Thyroid gland (tissue), 4 donors: ENCODE data around the gene ATG3. TPM values are rescaled to one million over a fixed set of nuclear protein-coding genes. Genes with fewer than 3 reads are reported as not detected.
"Not testable (repeated sequence)": the region's sequence is repeated elsewhere in the genome, so short reads cannot be mapped to it uniquely, and the experiment has no call there.

ENCODE experiments used
- DNase-seq, 2 donors: peaks; one replicate each; pipeline ENCODE4 v3.0.0-alpha.2; 2019
- H3K27ac ChIP-seq, 3 donors: fragments of 200-600 bp; sonication (generic); 1 replicate in 2 of 3; 2 replicates in 1 of 3; pipeline ENCODE4 v1.5.1; 2016 to 2019; ENCODE audit warnings: mild to moderate bottlenecking in 1 of 3, moderate library complexity in 1 of 3
- H3K27me3 ChIP-seq: fragments of 200-600 bp; sonication (generic); one replicate; pipeline ENCODE4 v1.5.1; 2019
- H3K36me3 ChIP-seq, 2 donors: fragments of 200-600 bp; sonication (generic); one replicate each; pipeline ENCODE4 v1.5.1; 2016 to 2019
- H3K4me1 ChIP-seq, 2 donors: fragments of 200-600 bp; sonication (generic); one replicate each; pipeline ENCODE4 v1.5.1; 2017 to 2019
- H3K4me3 ChIP-seq, 3 donors: fragments of 200-600 bp; sonication (generic); replicated peaks in 1 of 3; 1 replicate in 2 of 3; 2 replicates in 1 of 3; pipeline ENCODE4 v1.5.1; 2016; ENCODE audit warnings: mild to moderate bottlenecking in 1 of 3
- H3K9me3 ChIP-seq: fragments of 200-600 bp; sonication (generic); one replicate; pipeline ENCODE4 v1.5.1; 2017
- CTCF ChIP-seq, 6 experiments: fragments of 200-600 bp in 3 of 6; fragments of 450-650 bp in 3 of 6; sonication (generic) in 3 of 6; IDR thresholded peaks; one replicate each; pipeline ENCODE4 v1.5.1; 2016 to 2019; ENCODE audit warnings: antibody characterized with exemption in 6 of 6, mild to moderate bottlenecking in 2 of 6, inconsistent platforms in 1 of 6, moderate library complexity in 1 of 6
- POLR2A ChIP-seq, 2 donors: fragments of 450-650 bp; IDR thresholded peaks; one replicate each; pipeline ENCODE4 v1.6.1; 2017; ENCODE audit warnings: antibody characterized with exemption in 2 of 2, mild to moderate bottlenecking in 2 of 2, moderate library complexity in 1 of 2
- WGBS, 2 donors: methylation state at CpG; one replicate each; pipeline ENCODE4 v1.1.5; 2017; 5-methylcytosine and 5-hydroxymethylcytosine counted together
- intact Hi-C: fragments of 100-400 bp; cut with DNase I; formaldehyde crosslinking; loops from one replicate; pipeline ENCODE4 v1.15.1; 2023
- total RNA-seq, 4 donors: library from RNA; depleted of rRNA; stranded (reverse); fragments of >200 nt; gene quantifications; one replicate each; pipeline ENCODE4 v1.2.3, GENCODE V29; 2016

ATG3 gene
- total RNA-seq, 4 donors from 2014 or later, result 68.5 to 117 (median 80.9) TPM

GRCh38 chr3:112568642-112569041 lies 6.9 kb upstream of the ATG3 start:
- no peaks in the 10 kb centered on the region for H3K27me3 ChIP-seq
- DNase-seq, result no peak
- 92 to 94% methylated on average over 2 of the region's 2 CpGs for WGBS, 2 donors
- no peaks in the 10 kb centered on the region for H3K9me3 ChIP-seq
- H3K4me3 ChIP-seq, result no peak overlapping the region
- H3K4me1 ChIP-seq, result peaks cover 1 to 10% of the 10 kb centered on the region in 2 donors
- intact Hi-C loops, result no loop called here
- peaks cover 15 to 24% of the 10 kb centered on the region in 2 donors for H3K36me3 ChIP-seq
- no peak overlapping the region for H3K27ac ChIP-seq
- no peak for TF ChIP-seq CTCF (IDR thresholded peaks at IDR 0.05)
- TF ChIP-seq POLR2A (IDR thresholded peaks at IDR 0.05), result no peak

GRCh38 chr3:112564940-112565305 lies 3.2 kb upstream of the ATG3 start:
- peaks cover 17 to 25% of the 10 kb centered on the region in 2 donors for H3K4me1 ChIP-seq
- no peaks in the 10 kb centered on the region for H3K9me3 ChIP-seq
- intact Hi-C loops, result no loop called here
- no peak for TF ChIP-seq CTCF (IDR thresholded peaks at IDR 0.05)
- no peak for TF ChIP-seq POLR2A (IDR thresholded peaks at IDR 0.05)
- no peaks in the 10 kb centered on the region for H3K27me3 ChIP-seq
- no peak overlapping the region for H3K27ac ChIP-seq
- no peak for DNase-seq
- H3K36me3 ChIP-seq, result peaks cover 0 to 12% of the 10 kb centered on the region in 2 donors
- no peak overlapping the region for H3K4me3 ChIP-seq

GRCh38 chr3:112564247-112564939 lies 2.6 kb upstream of the ATG3 start:
- peaks cover 23 to 30% of the 10 kb centered on the region in 2 donors for H3K4me1 ChIP-seq
- H3K4me3 ChIP-seq, intact Hi-C loops, H3K27me3 ChIP-seq, H3K9me3 ChIP-seq, H3K36me3 ChIP-seq, H3K27ac ChIP-seq: not testable (repeated sequence)
- WGBS, 2 donors, result 51 to 66% methylated on average over 14 to 15 of the region's 15 CpGs
- TF ChIP-seq CTCF (IDR thresholded peaks at IDR 0.05), result peak in 4 of 6 experiments; percentile 12 to 42 (median 37)
- peak; percentile 65 to 69 for DNase-seq

GRCh38 chr3:112561484-112561733 lies 353 bp downstream of the ATG3 start:
- TF ChIP-seq CTCF (IDR thresholded peaks at IDR 0.05) (no peak), POLR2A (IDR thresholded peaks at IDR 0.05) (no peak)
- peak; percentile 75 to 80 for DNase-seq
- intact Hi-C loops, result no loop called here
- Histone ChIP-seq H3K9me3 (no peaks in the 10 kb centered on the region), H3K27ac (peak overlapping the region; percentile 93 to 96 (median 93)), H3K36me3 (no peaks in the 10 kb centered on the region), H3K4me3 (peak overlapping the region; percentile 44 to 71 (median 45)), H3K27me3 (no peaks in the 10 kb centered on the region), H3K4me1 (peaks cover 24 to 35% of the 10 kb centered on the region in 2 donors)
- 0% methylated on average over 8 to 14 of the region's 29 CpGs for WGBS, 2 donors

- intact Hi-C loops, result no loop called here
- peak; percentile 64 to 68 for DNase-seq
Measured at GRCh38 chr3:112560721-112561483, 860 bp downstream of the ATG3 start.

More at GRCh38 chr3:112560721-112561483, 860 bp downstream of the ATG3 start:
- TF ChIP-seq CTCF (IDR thresholded peaks at IDR 0.05) (no peak), POLR2A (IDR thresholded peaks at IDR 0.05) (no peak)
- Histone ChIP-seq H3K4me1 (peaks cover 24 to 35% of the 10 kb centered on the region in 2 donors), H3K36me3 (no peaks in the 10 kb centered on the region), H3K9me3 (no peaks in the 10 kb centered on the region), H3K27ac (peak overlapping the region; percentile 93 to 96 (median 93)), H3K27me3 (no peaks in the 10 kb centered on the region), H3K4me3 (peak overlapping the region; percentile 44 to 71 (median 45))
- WGBS, 2 donors, result 1% methylated on average over 20 to 28 of the region's 29 CpGs
